CMK (cell line): ENCODE results near the gene RNF34.

Experiments
- DNase-seq: peaks from one replicate; pipeline ENCODE4 v3.0.0-alpha.2; 2010; ENCODE audit warnings: low read depth

The RNF34 gene

DNA sequence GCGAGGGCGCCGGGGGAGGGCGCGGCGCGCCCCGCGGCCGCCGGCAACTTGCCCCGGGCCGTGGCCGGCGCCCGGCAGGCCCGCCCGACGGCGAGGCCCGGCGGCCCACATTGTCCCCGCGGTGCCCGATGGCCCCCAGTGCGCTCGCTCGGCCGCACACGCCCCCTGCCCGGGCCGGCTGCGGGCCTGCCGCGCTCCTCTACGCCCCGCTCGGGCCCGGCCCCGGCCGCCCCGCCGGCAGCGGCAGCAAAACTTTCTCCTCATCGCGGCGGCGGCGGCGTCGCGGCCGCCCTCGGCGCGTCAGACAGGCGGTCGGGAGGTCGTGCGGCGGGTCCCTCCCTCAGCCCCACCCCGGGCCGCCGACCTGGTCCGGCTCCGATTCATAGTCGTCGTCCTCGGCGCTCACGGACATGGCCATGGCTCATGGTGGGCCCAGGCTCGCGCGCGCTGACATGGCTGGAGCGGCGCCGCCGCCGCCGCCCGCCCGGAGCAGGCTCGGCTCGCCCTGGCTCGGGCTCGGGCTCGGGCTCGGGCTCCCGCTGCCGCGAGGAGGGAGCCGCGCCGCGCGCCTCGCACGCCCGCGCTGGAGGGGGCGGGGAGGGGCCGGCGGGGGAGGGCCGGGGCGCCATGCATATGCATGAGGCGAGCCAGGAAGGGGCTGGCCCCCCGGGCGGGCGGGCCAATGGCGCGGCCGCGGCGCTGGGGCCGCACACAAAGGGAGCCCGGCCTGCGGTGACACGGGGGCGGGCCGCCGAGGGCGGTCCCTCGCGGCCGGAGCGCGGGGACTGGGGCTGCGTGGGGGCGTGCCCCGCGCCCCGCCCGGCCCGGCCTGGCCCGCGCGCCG, 67.1 kb downstream of the RNF34 start:
- peak; percentile 81 for DNase-seq

- no peak for DNase-seq
Measured at GRCh38 chr12:121467638-121468498, 68.0 kb downstream of the RNF34 start.

- DNase-seq, result no peak
Measured at GRCh38 chr12:121468499-121468801, 68.5 kb downstream of the RNF34 start.

GRCh38 chr12:121470751-121471150, 70.8 kb downstream of the RNF34 start:
- no peak for DNase-seq

DNA sequence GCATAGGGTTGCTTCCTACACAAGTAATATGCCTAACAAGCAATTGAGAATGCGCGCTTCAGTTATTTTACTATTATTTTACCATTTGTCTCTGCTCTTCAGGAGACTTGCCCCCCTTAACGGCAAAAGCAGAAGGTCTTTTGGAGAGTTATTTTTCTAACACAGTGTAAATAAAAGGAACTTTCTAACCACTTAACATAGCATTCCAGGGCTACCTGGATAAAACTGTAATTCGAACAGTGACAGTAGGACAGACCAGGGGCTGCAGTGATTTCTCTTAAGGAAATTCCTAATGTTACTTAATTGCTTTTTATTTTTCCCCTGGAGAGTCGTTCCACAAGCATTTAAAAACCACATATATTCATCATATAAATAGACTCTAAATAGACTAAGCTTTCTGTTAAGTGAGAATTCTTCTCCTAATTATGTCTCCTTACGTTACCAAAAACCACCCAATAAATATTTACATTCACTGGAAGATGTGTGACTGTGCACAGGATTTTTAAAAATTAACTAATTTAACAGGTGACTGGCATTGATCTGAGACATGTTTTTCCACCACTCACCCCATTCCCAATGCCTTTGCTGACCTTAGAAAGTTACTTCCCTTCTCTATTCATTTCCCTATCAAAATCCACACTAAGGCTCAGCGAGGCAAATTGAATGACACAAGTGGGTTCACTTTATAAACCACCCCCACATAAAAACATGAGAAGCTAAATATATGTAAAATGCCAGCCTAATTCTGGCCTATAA, 72.4 kb downstream of the RNF34 start:
- DNase-seq, result no peak
